GM20000 (cell line): ENCODE data around the gene TMSB10.
"Not testable (repeated sequence)": the region's sequence is repeated elsewhere in the genome, so short reads cannot be mapped to it uniquely, and the experiment has no call there.

Experiments
- DNase-seq: peaks from one replicate; pipeline ENCODE4 v3.0.0; 2012; ENCODE audit warnings: low spot score
- CTCF ChIP-seq: IDR thresholded peaks from 2 replicates; pipeline ENCODE4 v1.5.1; 2012; ENCODE audit warnings: mild to moderate bottlenecking, control low read depth; ENCODE audit errors: extremely low read depth, missing control alignments

Gene TMSB10

GRCh38 chr2:84942166-84942565, 36.7 kb downstream of the TMSB10 start:
- TF ChIP-seq CTCF: no peak

DNA sequence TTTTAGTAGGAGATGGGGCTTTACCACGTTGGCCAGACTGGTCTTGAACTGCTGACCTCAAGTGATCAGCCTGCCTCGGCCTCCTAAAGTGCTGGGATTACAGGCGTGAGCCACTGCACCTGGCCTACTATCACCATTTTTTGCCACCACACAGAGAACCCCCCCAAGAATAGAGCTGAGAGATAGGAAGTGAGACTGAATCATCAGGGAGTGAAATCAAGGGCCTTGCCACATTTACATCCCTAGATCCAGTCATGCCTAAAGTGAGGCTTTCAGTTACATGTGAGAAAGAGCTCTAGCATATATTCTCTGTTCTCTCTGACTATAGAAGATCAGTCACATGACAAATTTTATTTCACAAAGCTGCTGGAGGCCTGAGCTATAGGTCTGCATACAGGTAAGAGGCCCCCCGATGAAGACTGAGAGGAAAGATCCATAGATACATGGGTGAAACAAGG, 37.5 kb downstream of the TMSB10 start:
- TF ChIP-seq CTCF: no peak
- peak; percentile 55 for DNase-seq

More at GRCh38 chr2:84942166-84942565, 36.7 kb downstream of the TMSB10 start:
- DNase-seq: no peak

- no peak for TF ChIP-seq CTCF
- no peak for DNase-seq
Measured at GRCh38 chr2:84944295-84944909, 38.9 kb downstream of the TMSB10 start.

DNA sequence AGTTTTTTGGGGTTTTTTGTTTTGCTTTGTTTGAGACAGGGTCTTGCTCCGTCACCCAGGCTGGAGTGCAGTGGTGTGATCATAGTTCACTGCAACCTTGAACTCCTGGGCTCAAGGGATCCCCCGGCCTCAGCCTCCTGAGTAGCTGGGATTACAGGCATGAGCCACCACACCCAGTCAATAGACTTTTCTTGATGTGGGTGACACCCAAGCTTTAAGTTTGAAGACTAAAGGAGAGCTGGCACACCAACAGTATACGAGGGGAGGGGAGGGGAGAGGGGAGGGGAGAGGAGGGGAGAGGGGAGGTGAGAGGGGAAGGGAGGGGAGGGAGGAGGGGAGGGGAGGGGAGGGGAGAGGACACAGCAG, 40.4 kb downstream of the TMSB10 start:
- not testable (repeated sequence) for DNase-seq

DNA sequence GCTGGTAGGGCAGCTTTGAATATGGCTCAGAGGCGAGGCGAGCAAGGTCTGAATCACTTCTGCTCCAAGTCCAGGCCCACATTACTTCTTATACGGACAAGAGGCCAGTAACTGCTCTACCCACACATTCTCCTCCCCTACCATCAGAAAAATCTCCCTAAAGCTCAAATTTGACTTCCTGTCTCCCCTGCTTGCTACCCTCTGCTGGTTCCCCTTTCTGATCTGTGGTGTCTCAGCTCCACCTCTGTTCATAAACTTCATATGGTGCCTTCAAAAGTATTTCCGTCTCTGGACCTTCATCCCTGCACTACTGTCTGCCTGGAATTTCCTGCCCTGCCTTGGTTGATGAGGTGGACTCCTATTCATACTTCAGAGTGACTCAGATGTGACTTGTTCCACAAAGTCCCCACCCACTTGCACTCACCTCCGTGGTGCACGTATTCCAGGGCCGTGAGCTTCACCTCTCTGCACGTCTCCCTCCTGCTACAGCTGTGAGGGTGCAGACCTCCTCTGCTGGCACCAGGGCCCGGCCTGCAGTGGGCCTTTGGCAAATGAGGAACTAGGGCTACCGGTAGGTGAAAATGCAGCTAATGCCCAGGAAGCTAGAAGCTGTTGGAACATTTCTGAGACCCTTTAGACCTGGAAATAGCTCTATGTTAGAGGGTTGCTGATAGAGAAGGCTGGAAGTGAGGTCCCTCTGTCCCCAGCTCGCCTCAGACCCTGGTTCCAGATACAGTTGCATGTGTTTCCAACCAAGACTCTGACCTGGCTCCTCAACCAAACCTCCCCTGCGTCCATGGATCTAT, 41.0 kb downstream of the TMSB10 start:
- peak; percentile 75 for DNase-seq
- TF ChIP-seq CTCF: no peak

GRCh38 chr2:84947010-84947593, 41.6 kb downstream of the TMSB10 start:
- no peak for DNase-seq
- no peak for TF ChIP-seq CTCF

DNA sequence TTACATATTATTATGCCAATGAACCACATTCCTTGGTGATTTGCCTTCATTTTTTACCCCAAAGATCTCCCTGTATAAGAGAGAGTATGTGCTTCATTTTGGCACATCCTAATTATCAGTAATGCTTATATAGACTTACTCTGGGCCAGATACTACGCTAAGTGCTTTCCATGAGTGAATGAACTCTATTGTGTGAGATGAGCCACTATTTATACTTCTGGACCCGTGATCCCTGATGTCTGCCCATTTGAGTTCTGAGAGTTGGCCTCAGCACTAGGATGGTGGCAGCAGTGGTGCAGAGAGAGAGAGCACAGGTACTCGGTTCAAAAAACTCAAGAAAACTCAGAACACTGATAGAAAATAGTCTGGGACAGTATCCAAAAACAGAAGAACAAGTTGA, 48.1 kb downstream of the TMSB10 start:
- no peak for TF ChIP-seq CTCF
- DNase-seq: no peak

DNA sequence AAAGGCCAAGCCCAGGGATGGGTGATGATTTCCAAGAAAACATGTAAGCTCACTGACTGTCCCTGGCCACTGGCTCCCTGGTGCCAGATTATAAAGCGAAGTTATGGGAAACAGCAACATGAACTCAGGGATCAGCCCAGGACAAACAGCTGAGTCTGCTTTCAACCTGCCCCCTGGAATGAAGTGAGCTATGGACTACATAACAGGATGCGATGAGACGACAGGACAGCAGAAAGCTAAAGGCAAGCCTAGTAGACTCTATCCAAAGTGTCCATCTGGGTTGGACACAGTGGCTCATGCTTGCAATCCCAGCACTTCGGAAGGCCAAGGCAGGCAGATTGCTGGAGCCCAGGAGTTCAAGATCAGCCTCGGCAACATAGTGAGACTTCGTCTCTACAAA, 48.9 kb downstream of the TMSB10 start:
- TF ChIP-seq CTCF: no peak
- no peak for DNase-seq
